Astrocyte of the spinal cord (primary cell): ENCODE data around the gene RBM26.
"Not testable (repeated sequence)": the region's sequence is repeated elsewhere in the genome, so short reads cannot be mapped to it uniquely, and the experiment has no call there.

Experiments used
- DNase-seq: peaks from one replicate; pipeline ENCODE4 v3.0.0; 2011; ENCODE audit warnings: low read depth, low spot score
- H3K4me3 ChIP-seq: 2 replicates; pipeline ENCODE4 v1.5.1; 2011; ENCODE audit warnings: low read depth, mild to moderate bottlenecking, low read length, moderate library complexity
- CTCF ChIP-seq: IDR thresholded peaks from 2 replicates; pipeline ENCODE4 v1.5.1; 2012; ENCODE audit warnings: low read depth, mild to moderate bottlenecking, low read length, inconsistent platforms
- in situ Hi-C: cut with HindIII; loops from 2 replicates; pipeline ENCODE4 v1.10.0; 2017; ENCODE audit warnings: low sequenced_read_pairs

Gene RBM26

GRCh38 chr13:79282976-79283375, 123.1 kb downstream of the RBM26 start:
- no peak for DNase-seq
- no peak overlapping the region for H3K4me3 ChIP-seq
- TF ChIP-seq CTCF = no peak
- in situ Hi-C loops = no loop called here

GRCh38 chr13:79282508-79282907, 123.5 kb downstream of the RBM26 start:
- no peak for TF ChIP-seq CTCF
- no peak for DNase-seq
- no peak overlapping the region for H3K4me3 ChIP-seq
- in situ Hi-C loops = no loop called here

GRCh38 chr13:79281339-79281747, 124.7 kb downstream of the RBM26 start:
- in situ Hi-C loops = no loop called here

GRCh38 chr13:79279735-79280134, 126.3 kb downstream of the RBM26 start:
- H3K4me3 ChIP-seq, in situ Hi-C loops, DNase-seq: not testable (repeated sequence)

More at GRCh38 chr13:79281339-79281747, 124.7 kb downstream of the RBM26 start:
- no peak for TF ChIP-seq CTCF
- no peak for DNase-seq
- H3K4me3 ChIP-seq = no peak overlapping the region

GRCh38 chr13:79273045-79273444, 133.0 kb downstream of the RBM26 start:
- no peak for DNase-seq
- no peak for TF ChIP-seq CTCF
- H3K4me3 ChIP-seq = no peak overlapping the region
- in situ Hi-C loops = no loop called here

- no peak for TF ChIP-seq CTCF
- no peak overlapping the region for H3K4me3 ChIP-seq
- in situ Hi-C loops = no loop called here
- no peak for DNase-seq
Observed at GRCh38 chr13:79271616-79272015, 134.4 kb downstream of the RBM26 start.

- TF ChIP-seq CTCF = no peak
- in situ Hi-C loops = no loop called here
- no peak overlapping the region for H3K4me3 ChIP-seq
- DNase-seq = no peak
Observed at GRCh38 chr13:79270859-79271258, 135.2 kb downstream of the RBM26 start.
